GM19099 (cell line): ENCODE results near the gene PACS2.

Experiments
- POLR2A ChIP-seq: IDR thresholded peaks from 3 replicates; pipeline ENCODE4 v1.6.1; 2011; ENCODE audit warnings: low read depth; ENCODE audit not compliant: insufficient read length; ENCODE audit errors: extremely low read depth

Gene PACS2

GRCh38 chr14:105363847-105364708, 49.5 kb downstream of the PACS2 start:
- no peak for TF ChIP-seq POLR2A

GRCh38 chr14:105365101-105365500, 50.6 kb downstream of the PACS2 start:
- no peak for TF ChIP-seq POLR2A

GRCh38 chr14:105365681-105366080, 51.1 kb downstream of the PACS2 start:
- no peak for TF ChIP-seq POLR2A

GRCh38 chr14:105366386-105367074, 52.0 kb downstream of the PACS2 start:
- TF ChIP-seq POLR2A = no peak

GRCh38 chr14:105367116-105368031, 52.8 kb downstream of the PACS2 start:
- TF ChIP-seq POLR2A = no peak

GRCh38 chr14:105368032-105368417, 53.5 kb downstream of the PACS2 start:
- TF ChIP-seq POLR2A = no peak

- no peak for TF ChIP-seq POLR2A
These were observed 53.9 kb downstream of the PACS2 start for GRCh38 chr14:105368426-105368825.

- TF ChIP-seq POLR2A = no peak
These were observed 54.5 kb downstream of the PACS2 start for GRCh38 chr14:105368910-105369652.

GRCh38 chr14:105369653-105370040, 55.1 kb downstream of the PACS2 start:
- no peak for TF ChIP-seq POLR2A

GRCh38 chr14:105374389-105374788, 59.8 kb downstream of the PACS2 start:
- no peak for TF ChIP-seq POLR2A

GRCh38 chr14:105375635-105376057, 61.1 kb downstream of the PACS2 start:
- no peak for TF ChIP-seq POLR2A

- TF ChIP-seq POLR2A = no peak
These were observed 62.2 kb downstream of the PACS2 start for GRCh38 chr14:105376521-105377440.

GRCh38 chr14:105377555-105378182, 63.1 kb downstream of the PACS2 start:
- no peak for TF ChIP-seq POLR2A

- TF ChIP-seq POLR2A = no peak
These were observed 63.7 kb downstream of the PACS2 start for GRCh38 chr14:105378199-105378598.
